ENCODE data around the gene ABCF1. TPM values are rescaled to one million over a fixed set of nuclear protein-coding genes. Genes with fewer than 3 reads are reported as not detected.

The ABCF1 gene
- total and polyA plus RNA-seq, 9 of the 15 experiments (the other 6 are each of a cell fraction or from before 2014, with no cell fraction given) = 41.6 to 193 (median 102) TPM

DNA sequence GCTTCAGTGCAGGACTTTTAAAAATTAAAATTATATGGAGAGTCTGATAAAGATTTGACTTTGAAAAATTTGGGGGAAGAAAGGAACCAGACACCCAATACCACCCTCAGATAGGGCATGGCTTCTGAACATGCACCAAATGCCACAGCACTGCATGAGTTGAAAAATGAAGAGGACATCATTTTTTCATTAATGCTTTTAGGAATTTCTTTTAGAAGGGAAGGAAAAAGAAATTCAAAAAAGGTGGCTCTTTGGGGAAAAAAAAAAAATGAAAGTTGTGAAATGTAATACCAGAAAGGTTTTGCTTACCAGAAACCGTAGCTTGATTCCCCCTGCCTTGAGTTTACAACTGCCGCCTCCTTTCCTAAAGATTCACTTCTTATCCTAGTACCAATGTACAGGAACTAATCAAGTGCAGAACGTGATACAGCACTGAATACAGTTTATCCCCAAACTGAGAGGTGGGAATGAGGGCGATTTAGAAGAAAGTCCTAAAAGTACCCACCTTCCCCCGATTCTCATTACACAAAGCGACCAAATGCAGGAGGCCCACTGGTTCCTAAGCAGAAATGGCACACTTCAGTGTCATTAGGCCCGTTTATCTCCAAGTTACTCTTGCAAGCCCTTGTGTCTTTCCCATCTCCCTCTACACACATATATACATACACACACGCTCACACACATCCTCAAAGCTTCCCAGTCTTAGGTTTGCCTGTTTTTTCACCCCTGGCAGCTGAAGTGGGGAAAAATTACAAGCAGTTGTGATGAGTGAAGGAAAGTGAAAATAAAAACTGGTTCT lies 43.0 kb downstream of the ABCF1 start (continued):
- TF ChIP-seq, protein P1, sequence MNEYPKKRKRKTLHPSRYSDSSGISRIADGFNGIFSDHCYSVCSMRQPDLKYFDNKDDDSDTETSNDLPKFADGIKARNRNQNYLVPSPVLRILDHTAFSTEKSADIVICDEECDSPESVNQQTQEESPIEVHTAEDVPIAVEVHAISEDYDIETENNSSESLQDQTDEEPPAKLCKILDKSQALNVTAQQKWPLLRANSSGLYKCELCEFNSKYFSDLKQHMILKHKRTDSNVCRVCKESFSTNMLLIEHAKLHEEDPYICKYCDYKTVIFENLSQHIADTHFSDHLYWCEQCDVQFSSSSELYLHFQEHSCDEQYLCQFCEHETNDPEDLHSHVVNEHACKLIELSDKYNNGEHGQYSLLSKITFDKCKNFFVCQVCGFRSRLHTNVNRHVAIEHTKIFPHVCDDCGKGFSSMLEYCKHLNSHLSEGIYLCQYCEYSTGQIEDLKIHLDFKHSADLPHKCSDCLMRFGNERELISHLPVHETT (CRISPR knock-in tag; conservative IDR thresholded peaks at IDR 0.05 in 1 of 2, IDR thresholded peaks at IDR 0.05 in 1 of 2) = no peak
- no peak for TF ChIP-seq STAG1 (CRISPR knock-in tag; IDR thresholded peaks at IDR 0.05; ENCODE audit: borderline replicate concordance)
- TF ChIP-seq KAT7 (CRISPR knock-in tag; IDR thresholded peaks at IDR 0.05; ENCODE audit: borderline replicate concordance) = peak; percentile 96

DNA sequence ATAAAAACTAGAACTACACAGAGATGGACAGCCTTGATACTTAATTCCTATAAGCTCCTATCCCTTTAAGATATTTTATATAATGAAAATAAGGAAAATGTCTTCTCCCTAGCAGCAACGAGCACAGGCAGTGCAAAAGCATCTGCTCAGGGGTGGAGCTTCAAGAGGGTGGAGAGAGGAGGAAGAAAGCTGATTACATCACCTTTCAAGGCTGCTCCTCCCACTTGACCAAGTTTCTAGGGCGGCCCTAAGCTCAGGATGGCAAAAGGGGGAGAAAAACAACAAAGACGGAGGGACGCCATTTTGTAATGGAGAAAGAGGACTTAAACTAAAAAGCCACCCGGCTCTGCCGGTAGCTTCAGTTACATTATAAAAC lies 43.6 kb downstream of the ABCF1 start:
- peaks cover 8% of the 10 kb centered on the region; the same call in 1 of the 2 replicates for H4K20me1 ChIP-seq (replicated peaks; ENCODE audit: control insufficient read depth, insufficient read depth, low read length)
- peak overlapping the region; percentile 99 for H3K4me2 ChIP-seq (ENCODE audit: insufficient read depth, low read length)
- H3K9me3 ChIP-seq (replicated peaks; ENCODE audit: control insufficient read depth, insufficient read depth, low read depth, low read length) = no peaks in the 10 kb centered on the region
- peak overlapping the region; percentile 95 for H3K27ac ChIP-seq (ENCODE audit: extremely low read depth, low read depth, low read length)
- BruUV-seq (replicated peaks) = no TSS peak
- H3K4me3 ChIP-seq = peak overlapping the region; percentile 68
- no peaks in the 10 kb centered on the region for H3K27me3 ChIP-seq (ENCODE audit: control insufficient read depth in 2 of 2, insufficient read depth in 2 of 2, low read length in 2 of 2)
- peaks cover 88% of the 10 kb centered on the region for H3K79me2 ChIP-seq (ENCODE audit: control insufficient read depth, insufficient read depth, low read length)
- peaks cover 67% of the 10 kb centered on the region for H3K36me3 ChIP-seq (ENCODE audit: control insufficient read depth, insufficient read depth, low read length)
- H3K9ac ChIP-seq (ENCODE audit: insufficient read depth in 1 of 2, low read depth in 2 of 2, low read length in 2 of 2) = peak overlapping the region in 1 of 2 experiments; percentile 99; a peak in 2 of 4 replicates
- peaks cover 4 to 26% of the 10 kb centered on the region in 2 experiments; a peak in 4 of 5 replicates for H3K4me1 ChIP-seq (replicated peaks in 1 of 2; ENCODE audit: control insufficient read depth in 2 of 2, insufficient read depth in 2 of 2, low read length in 2 of 2)
- WGBS (ENCODE audit: insufficient coverage, low coverage, missing lambda C conversion rate) = under 1% methylated on average over 6 of the region's 6 CpGs
- no peak overlapping the region for H2AFZ ChIP-seq (ENCODE audit: low read depth, low read length)
- intact Hi-C loops (cut with micrococcal nuclease) (loop anchor here (2.0 to 5.0 kb wide), 2 partner anchors 58 to 212 kb away; partner anchors contain the start of gene DHX16), in situ Hi-C loops (cut with MboI) (no loop called here)
- no peaks in the 10 kb centered on the region for H3K9me1 ChIP-seq (ENCODE audit: control insufficient read depth, insufficient read depth, low read length)
- FAIRE-seq (peak; percentile 95), DNase-seq (ENCODE audit: extremely low read depth in 1 of 4, low spot score in 3 of 4) (peak; percentile 84 to 99 (median 90)), ATAC-seq (peak; percentile 84)
- POLR2A ChIA-PET = interaction anchor here (0.6 to 4.8 kb wide), 74 partner anchors 8 to 858 kb away, joined by 3 to 310 read pairs (median 5); partner anchors contain the start of genes ABCF1, ATAT1, C6orf136 and DHX16
- CTCF ChIA-PET (ENCODE audit: low intra/inter-chr PET ratio) = no interaction called here
- TF ChIP-seq HDAC8 (tag; IDR thresholded peaks at IDR 0.05) = no peak
- peak; percentile 78 for TF ChIP-seq FOXJ2 (tag; IDR thresholded peaks at IDR 0.05)
- no peak for TF ChIP-seq NR2C2 (CRISPR knock-in tag; IDR thresholded peaks at IDR 0.05)
- TF ChIP-seq NR2C2 (tag; IDR thresholded peaks at IDR 0.05) = peak; percentile 63; the same call in 1 of the 2 replicates
- TF ChIP-seq, protein P2, sequence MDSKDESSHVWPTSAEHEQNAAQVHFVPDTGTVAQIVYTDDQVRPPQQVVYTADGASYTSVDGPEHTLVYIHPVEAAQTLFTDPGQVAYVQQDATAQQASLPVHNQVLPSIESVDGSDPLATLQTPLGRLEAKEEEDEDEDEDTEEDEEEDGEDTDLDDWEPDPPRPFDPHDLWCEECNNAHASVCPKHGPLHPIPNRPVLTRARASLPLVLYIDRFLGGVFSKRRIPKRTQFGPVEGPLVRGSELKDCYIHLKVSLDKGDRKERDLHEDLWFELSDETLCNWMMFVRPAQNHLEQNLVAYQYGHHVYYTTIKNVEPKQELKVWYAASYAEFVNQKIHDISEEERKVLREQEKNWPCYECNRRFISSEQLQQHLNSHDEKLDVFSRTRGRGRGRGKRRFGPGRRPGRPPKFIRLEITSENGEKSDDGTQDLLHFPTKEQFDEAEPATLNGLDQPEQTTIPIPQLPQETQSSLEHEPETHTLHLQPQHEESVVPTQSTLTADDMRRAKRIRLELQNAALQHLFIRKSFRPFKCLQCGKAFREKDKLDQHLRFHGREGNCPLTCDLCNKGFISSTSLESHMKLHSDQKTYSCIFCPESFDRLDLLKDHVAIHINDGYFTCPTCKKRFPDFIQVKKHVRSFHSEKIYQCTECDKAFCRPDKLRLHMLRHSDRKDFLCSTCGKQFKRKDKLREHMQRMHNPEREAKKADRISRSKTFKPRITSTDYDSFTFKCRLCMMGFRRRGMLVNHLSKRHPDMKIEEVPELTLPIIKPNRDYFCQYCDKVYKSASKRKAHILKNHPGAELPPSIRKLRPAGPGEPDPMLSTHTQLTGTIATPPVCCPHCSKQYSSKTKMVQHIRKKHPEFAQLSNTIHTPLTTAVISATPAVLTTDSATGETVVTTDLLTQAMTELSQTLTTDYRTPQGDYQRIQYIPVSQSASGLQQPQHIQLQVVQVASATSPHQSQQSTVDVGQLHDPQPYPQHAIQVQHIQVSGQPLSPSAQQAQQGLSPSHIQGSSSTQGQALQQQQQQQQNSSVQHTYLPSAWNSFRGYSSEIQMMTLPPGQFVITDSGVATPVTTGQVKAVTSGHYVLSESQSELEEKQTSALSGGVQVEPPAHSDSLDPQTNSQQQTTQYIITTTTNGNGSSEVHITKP (IDR thresholded peaks at IDR 0.05; ENCODE audit: partially characterized antibody) = peak; percentile 86
- TF ChIP-seq, protein P3, sequence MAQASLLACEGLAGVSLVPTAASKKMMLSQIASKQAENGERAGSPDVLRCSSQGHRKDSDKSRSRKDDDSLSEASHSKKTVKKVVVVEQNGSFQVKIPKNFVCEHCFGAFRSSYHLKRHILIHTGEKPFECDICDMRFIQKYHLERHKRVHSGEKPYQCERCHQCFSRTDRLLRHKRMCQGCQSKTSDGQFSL (CRISPR knock-in tag; IDR thresholded peaks at IDR 0.05) = no peak
- TF ChIP-seq, protein P3 (tag; IDR thresholded peaks at IDR 0.05) = no peak
- peak; percentile 74; the same call in 1 of the 2 replicates for TF ChIP-seq GTF2E2 (tag; IDR thresholded peaks at IDR 0.05)
- 0 out of 2 replicates have a peak, but pooled peaks have one; percentile 8 for TF ChIP-seq MBD2 (IDR thresholded peaks at IDR 0.05; ENCODE audit: borderline replicate concordance, low read depth)

Measured in K562 (cell line).